H54 (cell line): ENCODE results near the gene DAPK2.

Experiments used
- DNase-seq: peaks from one replicate; pipeline ENCODE4 v3.0.0; 2011; ENCODE audit warnings: low spot score, mixed read lengths; ENCODE audit not compliant: insufficient read length
- FAIRE-seq: peaks from 3 replicates; lab custom pipeline; 2011; peaks lifted over from hg19 to GRCh38; lab: Jason Lieb, UNC
- POLR2A ChIP-seq: IDR thresholded peaks from 2 replicates; pipeline ENCODE4 v1.6.1; 2011; ENCODE audit warnings: low read depth, mild to moderate bottlenecking, low read length

The DAPK2 gene

GRCh38 chr15:63990454-63990853, 55.8 kb downstream of the DAPK2 start:
- FAIRE-seq (no peak), DNase-seq (no peak)
- TF ChIP-seq POLR2A = no peak

- DNase-seq (no peak), FAIRE-seq (no peak)
- no peak for TF ChIP-seq POLR2A
Measured at GRCh38 chr15:63987796-63988378, 58.4 kb downstream of the DAPK2 start.

- DNase-seq = no peak
- FAIRE-seq = no peak
- TF ChIP-seq POLR2A = no peak
Measured at GRCh38 chr15:63986751-63987341, 59.4 kb downstream of the DAPK2 start.

- no peak for FAIRE-seq
- TF ChIP-seq POLR2A = no peak
- no peak for DNase-seq
Measured at GRCh38 chr15:63986185-63986680, 60.1 kb downstream of the DAPK2 start.

- no peak for TF ChIP-seq POLR2A
- DNase-seq (no peak), FAIRE-seq (no peak)
Measured at GRCh38 chr15:63985221-63986184, 60.8 kb downstream of the DAPK2 start.

GRCh38 chr15:63984331-63984730, 62.0 kb downstream of the DAPK2 start:
- DNase-seq (no peak), FAIRE-seq (no peak)
- TF ChIP-seq POLR2A = no peak

- TF ChIP-seq POLR2A = no peak
- no peak for DNase-seq
- FAIRE-seq = no peak
Measured at GRCh38 chr15:63983061-63983711, 63.1 kb downstream of the DAPK2 start.

- no peak for DNase-seq
- TF ChIP-seq POLR2A = no peak
- FAIRE-seq = no peak
Measured at GRCh38 chr15:63982381-63982854, 63.9 kb downstream of the DAPK2 start.

- TF ChIP-seq POLR2A = no peak
- FAIRE-seq = no peak
- DNase-seq = no peak
Measured at GRCh38 chr15:63981596-63982320, 64.5 kb downstream of the DAPK2 start.

GRCh38 chr15:63979262-63979793, 67.0 kb downstream of the DAPK2 start:
- DNase-seq (no peak), FAIRE-seq (no peak)
- TF ChIP-seq POLR2A = no peak

- FAIRE-seq = no peak
- TF ChIP-seq POLR2A = no peak
- DNase-seq = no peak
Measured at GRCh38 chr15:63978511-63979261, 67.6 kb downstream of the DAPK2 start.

- no peak for TF ChIP-seq POLR2A
- FAIRE-seq (no peak), DNase-seq (no peak)
Measured at GRCh38 chr15:63977119-63977518, 69.2 kb downstream of the DAPK2 start.

GRCh38 chr15:63974021-63974420, 72.3 kb downstream of the DAPK2 start:
- TF ChIP-seq POLR2A = no peak
- DNase-seq (no peak), FAIRE-seq (no peak)
